GM18951 (cell line): ENCODE results near the gene HSD17B4.
"Not testable (repeated sequence)": the region's sequence is repeated elsewhere in the genome, so short reads cannot be mapped to it uniquely, and the experiment has no call there.

ENCODE experiments used
- POLR2A ChIP-seq: IDR thresholded peaks from 4 replicates; pipeline ENCODE4 v1.6.1; 2011; ENCODE audit warnings: mild to moderate bottlenecking; ENCODE audit not compliant: insufficient read length, insufficient read depth; ENCODE audit errors: extremely low read depth
- in situ Hi-C: fragments of 300-500 bp; cut with MboI; formaldehyde crosslinking; loops from one replicate; pipeline ENCODE4 v1.12.0; 2022; ENCODE audit warnings: low sequenced_read_pairs, mixed read lengths, inconsistent platforms; ENCODE audit not compliant: unreplicated experiment

The HSD17B4 gene

GRCh38 chr5:119417891-119418605 lies 34.2 kb upstream of the HSD17B4 start:
- no peak for TF ChIP-seq POLR2A
- in situ Hi-C loops: loop anchor here (10.0 kb wide), 2 partner anchors 393 to 423 kb away; no protein-coding TSS in a partner anchor

GRCh38 chr5:119418606-119419100 lies 33.6 kb upstream of the HSD17B4 start:
- no peak for TF ChIP-seq POLR2A
- in situ Hi-C loops: loop anchor here (10.0 kb wide), 2 partner anchors 394 to 424 kb away; no protein-coding TSS in a partner anchor

- in situ Hi-C loops: no loop called here
- no peak for TF ChIP-seq POLR2A
Observed at GRCh38 chr5:119420169-119420568, 32.1 kb upstream of the HSD17B4 start.

GRCh38 chr5:119426057-119426456 lies 26.2 kb upstream of the HSD17B4 start:
- in situ Hi-C loops: no loop called here
- TF ChIP-seq POLR2A: no peak

- in situ Hi-C loops: no loop called here
- TF ChIP-seq POLR2A: no peak
Observed at GRCh38 chr5:119427060-119427459, 25.2 kb upstream of the HSD17B4 start.

- in situ Hi-C loops: not testable (repeated sequence)
Observed at GRCh38 chr5:119427596-119427995, 24.7 kb upstream of the HSD17B4 start.

GRCh38 chr5:119428166-119428565 lies 24.1 kb upstream of the HSD17B4 start:
- in situ Hi-C loops: not testable (repeated sequence)

- in situ Hi-C loops: not testable (repeated sequence)
Observed at GRCh38 chr5:119428574-119428973, 23.7 kb upstream of the HSD17B4 start.

GRCh38 chr5:119432674-119433237 lies 19.5 kb upstream of the HSD17B4 start:
- in situ Hi-C loops: not testable (repeated sequence)

- in situ Hi-C loops: no loop called here
- no peak for TF ChIP-seq POLR2A
Observed at GRCh38 chr5:119435436-119436132, 16.7 kb upstream of the HSD17B4 start.

- in situ Hi-C loops: not testable (repeated sequence)
Observed at GRCh38 chr5:119437785-119438586, 14.3 kb upstream of the HSD17B4 start.

- in situ Hi-C loops: not testable (repeated sequence)
Observed at GRCh38 chr5:119438587-119438917, 13.7 kb upstream of the HSD17B4 start.

GRCh38 chr5:119439140-119439631 lies 13.1 kb upstream of the HSD17B4 start:
- TF ChIP-seq POLR2A: no peak
- in situ Hi-C loops: no loop called here

GRCh38 chr5:119439632-119440031 lies 12.7 kb upstream of the HSD17B4 start:
- in situ Hi-C loops: not testable (repeated sequence)

- in situ Hi-C loops: not testable (repeated sequence)
Observed at GRCh38 chr5:119444643-119445042, 7.7 kb upstream of the HSD17B4 start.
